ENCODE results near the gene MVB12B.

DNA sequence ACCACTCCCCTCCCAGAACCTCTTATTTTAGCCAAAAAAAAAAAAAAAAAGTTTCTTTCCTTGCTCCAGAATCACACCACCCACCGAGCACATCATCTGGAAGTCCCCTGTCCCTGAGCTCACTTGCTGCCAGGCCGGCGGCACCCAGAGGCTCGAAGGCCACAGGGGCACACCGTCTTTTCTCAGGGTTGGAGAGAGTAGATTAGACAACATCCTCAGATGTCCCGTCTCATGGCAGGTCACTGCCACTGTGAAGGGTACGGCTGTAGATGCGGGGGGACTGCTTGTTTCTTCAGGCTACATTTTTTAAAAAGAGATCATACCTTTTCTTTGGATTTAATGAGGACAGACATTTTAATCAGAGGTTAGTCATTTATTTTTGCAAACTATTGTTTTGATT lies 109.0 kb downstream of the MVB12B start:
- TF ChIP-seq, protein P1, sequence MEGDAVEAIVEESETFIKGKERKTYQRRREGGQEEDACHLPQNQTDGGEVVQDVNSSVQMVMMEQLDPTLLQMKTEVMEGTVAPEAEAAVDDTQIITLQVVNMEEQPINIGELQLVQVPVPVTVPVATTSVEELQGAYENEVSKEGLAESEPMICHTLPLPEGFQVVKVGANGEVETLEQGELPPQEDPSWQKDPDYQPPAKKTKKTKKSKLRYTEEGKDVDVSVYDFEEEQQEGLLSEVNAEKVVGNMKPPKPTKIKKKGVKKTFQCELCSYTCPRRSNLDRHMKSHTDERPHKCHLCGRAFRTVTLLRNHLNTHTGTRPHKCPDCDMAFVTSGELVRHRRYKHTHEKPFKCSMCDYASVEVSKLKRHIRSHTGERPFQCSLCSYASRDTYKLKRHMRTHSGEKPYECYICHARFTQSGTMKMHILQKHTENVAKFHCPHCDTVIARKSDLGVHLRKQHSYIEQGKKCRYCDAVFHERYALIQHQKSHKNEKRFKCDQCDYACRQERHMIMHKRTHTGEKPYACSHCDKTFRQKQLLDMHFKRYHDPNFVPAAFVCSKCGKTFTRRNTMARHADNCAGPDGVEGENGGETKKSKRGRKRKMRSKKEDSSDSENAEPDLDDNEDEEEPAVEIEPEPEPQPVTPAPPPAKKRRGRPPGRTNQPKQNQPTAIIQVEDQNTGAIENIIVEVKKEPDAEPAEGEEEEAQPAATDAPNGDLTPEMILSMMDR (IDR thresholded peaks at IDR 0.05), result no peak
- TF ChIP-seq EP300 (IDR thresholded peaks at IDR 0.05), result no peak

All from tibial nerve (tissue), 4 donors.